NCI-H774 (cell line): Measurements from ENCODE around the gene SRL.

ENCODE experiments used
- DNase-seq: peaks from one replicate; lab custom pipeline; 2025; lab: John Stamatoyannopoulos, UW

The SRL gene

GRCh38 chr16:4202615-4203345, 39.1 kb downstream of the SRL start:
- no peak for DNase-seq

- DNase-seq, result no peak
Observed at GRCh38 chr16:4200781-4201137, 41.1 kb downstream of the SRL start.

- DNase-seq, result peak; percentile 51
Observed at GRCh38 chr16:4200000-4200780, 41.7 kb downstream of the SRL start.

- DNase-seq, result no peak
Observed at GRCh38 chr16:4198816-4199215, 43.1 kb downstream of the SRL start.

GRCh38 chr16:4194661-4195060, 47.2 kb downstream of the SRL start:
- DNase-seq, result no peak

- no peak for DNase-seq
Observed at GRCh38 chr16:4193920-4194319, 48.0 kb downstream of the SRL start.

GRCh38 chr16:4192206-4192605, 49.7 kb downstream of the SRL start:
- DNase-seq, result no peak

GRCh38 chr16:4190712-4191333, 51.1 kb downstream of the SRL start:
- DNase-seq, result no peak

GRCh38 chr16:4190086-4190485, 51.8 kb downstream of the SRL start:
- no peak for DNase-seq

GRCh38 chr16:4184038-4184702, 57.7 kb downstream of the SRL start:
- no peak for DNase-seq

GRCh38 chr16:4183237-4184037, 58.4 kb downstream of the SRL start:
- peak; percentile 88 for DNase-seq

- DNase-seq, result no peak
Observed at GRCh38 chr16:4182581-4183236, 59.2 kb downstream of the SRL start.

GRCh38 chr16:4180511-4180910, 61.4 kb downstream of the SRL start:
- no peak for DNase-seq

- no peak for DNase-seq
Observed at GRCh38 chr16:4179763-4180260, 62.1 kb downstream of the SRL start.

- no peak for DNase-seq
Observed at GRCh38 chr16:4179020-4179419, 62.9 kb downstream of the SRL start.

- no peak for DNase-seq
Observed at GRCh38 chr16:4178468-4179010, 63.3 kb downstream of the SRL start.

GRCh38 chr16:4176906-4177417, 64.9 kb downstream of the SRL start:
- DNase-seq, result no peak

GRCh38 chr16:4175849-4176248, 66.0 kb downstream of the SRL start:
- DNase-seq, result no peak

- no peak for DNase-seq
Observed at GRCh38 chr16:4172070-4172469, 69.8 kb downstream of the SRL start.

- DNase-seq, result no peak
Observed at GRCh38 chr16:4169415-4169814, 72.5 kb downstream of the SRL start.

- DNase-seq, result no peak
Observed at GRCh38 chr16:4166821-4167220, 75.1 kb downstream of the SRL start.
